ENCODE data around the gene CCDC160.
A peak's percentile ranks its signal among the peaks of the same experiment; 100 is the strongest.
"Not testable (repeated sequence)": the region's sequence is repeated elsewhere in the genome, so short reads cannot be mapped to it uniquely, and the experiment has no call there.

CCDC160 gene

GRCh38 chrX:134236626-134237614 is at the start of gene CCDC160:
CCDC160 (plus strand) TSS chrX:134237182; CDS start chrX:134244801, 7,619 bp downstream.
- DNase-seq: peak in 1 of 2 experiments; percentile 23

- no peak for DNase-seq
Measured at GRCh38 chrX:134191281-134191680, 45.7 kb upstream of the CCDC160 start.

GRCh38 chrX:134194915-134195314 is 42.1 kb upstream of the CCDC160 start:
- no peak for DNase-seq

DNA sequence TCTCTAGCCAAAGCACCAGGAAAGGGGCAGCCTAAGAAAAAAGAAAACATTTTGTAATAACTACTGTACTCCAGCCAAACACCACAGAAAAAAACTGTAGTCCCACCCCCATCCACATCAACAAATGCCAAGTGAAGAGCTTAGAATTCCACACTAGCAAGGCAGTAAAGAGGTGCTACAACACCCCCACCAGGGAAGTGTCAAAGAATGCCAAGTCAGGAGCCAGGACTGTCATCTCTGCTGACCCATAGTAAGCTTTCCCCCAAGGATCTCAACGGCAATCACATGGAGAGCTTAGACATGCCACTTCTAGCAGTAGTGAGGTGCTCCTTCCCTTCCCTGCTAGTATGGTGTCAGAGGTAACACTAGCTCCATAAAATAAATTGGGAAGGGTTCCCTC is 34.4 kb upstream of the CCDC160 start:
- no peak for DNase-seq

- DNase-seq: no peak
Measured at GRCh38 chrX:134206221-134206620, 30.8 kb upstream of the CCDC160 start.

- DNase-seq: no peak
Measured at GRCh38 chrX:134210465-134210864, 26.5 kb upstream of the CCDC160 start.

DNA sequence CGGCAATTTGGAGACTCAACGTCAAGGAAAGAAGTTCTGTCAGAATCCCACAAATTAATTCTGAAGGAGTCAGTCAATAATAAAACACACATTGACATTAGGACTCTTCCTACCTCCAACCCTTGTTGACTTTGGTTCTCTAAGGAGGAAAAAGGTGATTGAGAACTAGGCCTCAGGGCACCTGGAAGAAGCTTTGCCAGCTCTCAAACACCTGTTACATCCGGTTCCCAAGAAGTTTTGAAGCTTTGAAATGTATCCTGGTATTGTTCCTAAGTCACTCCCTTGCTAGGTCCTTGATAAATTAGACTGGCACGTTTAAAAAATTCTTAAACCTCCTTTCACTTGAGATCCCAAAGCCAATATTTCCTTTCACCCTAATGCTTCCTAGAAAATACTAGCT is 1.7 kb upstream of the CCDC160 start:
- DNase-seq: no peak

DNA sequence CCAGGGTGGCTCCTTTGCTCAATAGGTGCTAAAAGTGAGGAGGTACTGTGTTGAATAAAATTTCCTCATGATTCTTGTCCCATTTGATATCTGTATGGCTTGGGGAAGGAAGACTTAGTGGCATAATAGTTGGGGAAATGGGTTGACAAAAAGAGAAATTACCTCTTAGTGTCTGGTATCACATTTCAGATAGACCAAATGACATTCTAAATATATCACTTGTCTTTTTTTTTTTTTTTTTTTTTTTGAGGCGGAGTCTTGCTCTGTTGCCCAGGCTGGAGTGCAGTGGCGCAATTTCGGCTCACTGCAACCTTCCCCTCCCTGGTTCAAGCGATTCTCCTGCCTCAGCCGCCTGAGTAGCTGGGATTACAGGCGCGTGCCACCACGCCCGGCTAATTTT is 1.2 kb downstream of the CCDC160 start:
- DNase-seq: not testable (repeated sequence)

- DNase-seq: no peak
Measured at GRCh38 chrX:134239016-134239415, 2.0 kb downstream of the CCDC160 start.

DNA sequence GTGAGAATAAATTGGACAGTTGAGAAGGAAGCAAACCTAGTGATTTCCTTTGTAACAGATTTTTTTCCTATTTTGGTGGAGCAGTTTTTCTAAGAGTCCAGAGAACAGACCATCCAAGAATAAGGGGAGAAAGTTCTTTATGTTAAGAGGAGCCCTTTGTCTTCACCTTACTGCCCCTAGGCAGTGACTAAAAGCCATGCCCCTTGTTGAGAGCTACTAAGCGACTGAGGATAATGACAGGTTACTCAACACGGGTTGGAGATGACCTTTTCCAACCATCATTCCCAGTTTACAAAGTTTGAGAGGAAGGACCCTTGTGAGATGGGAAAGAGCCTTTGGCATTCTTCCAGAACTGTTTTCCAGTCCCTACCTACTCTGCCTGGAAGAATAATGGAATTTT is 3.2 kb downstream of the CCDC160 start:
- no peak for DNase-seq

GRCh38 chrX:134241960-134242619 is 5.1 kb downstream of the CCDC160 start:
- no peak for DNase-seq

- no peak for DNase-seq
Measured at GRCh38 chrX:134244043-134244442, 7.1 kb downstream of the CCDC160 start.

- no peak for DNase-seq
Measured at GRCh38 chrX:134246282-134246681, 9.3 kb downstream of the CCDC160 start.

GRCh38 chrX:134247492-134247891 is 10.5 kb downstream of the CCDC160 start:
- DNase-seq: no peak

DNA sequence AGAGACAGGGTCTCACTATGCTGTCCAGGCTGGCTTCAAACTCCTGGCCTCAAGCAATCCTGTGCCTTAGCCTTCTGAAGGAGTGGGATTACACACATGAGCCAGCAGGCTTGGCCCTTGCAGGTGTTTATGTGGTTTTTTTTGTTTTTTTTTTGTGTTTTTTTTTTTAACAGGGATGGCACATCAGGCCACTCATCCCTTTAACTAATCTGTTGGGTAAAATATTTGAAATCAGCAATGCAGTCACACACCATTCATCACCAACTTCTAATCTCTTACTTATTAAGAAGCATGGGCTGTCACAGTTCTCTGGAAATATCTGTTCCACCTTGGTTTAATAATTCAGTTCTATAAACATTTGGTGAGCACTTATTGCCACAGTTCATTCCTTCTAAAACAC is 12.3 kb downstream of the CCDC160 start:
- DNase-seq: no peak

GRCh38 chrX:134251241-134251640 is 14.3 kb downstream of the CCDC160 start:
- DNase-seq: no peak

GRCh38 chrX:134254511-134254910 is 17.5 kb downstream of the CCDC160 start:
- no peak for DNase-seq

DNA sequence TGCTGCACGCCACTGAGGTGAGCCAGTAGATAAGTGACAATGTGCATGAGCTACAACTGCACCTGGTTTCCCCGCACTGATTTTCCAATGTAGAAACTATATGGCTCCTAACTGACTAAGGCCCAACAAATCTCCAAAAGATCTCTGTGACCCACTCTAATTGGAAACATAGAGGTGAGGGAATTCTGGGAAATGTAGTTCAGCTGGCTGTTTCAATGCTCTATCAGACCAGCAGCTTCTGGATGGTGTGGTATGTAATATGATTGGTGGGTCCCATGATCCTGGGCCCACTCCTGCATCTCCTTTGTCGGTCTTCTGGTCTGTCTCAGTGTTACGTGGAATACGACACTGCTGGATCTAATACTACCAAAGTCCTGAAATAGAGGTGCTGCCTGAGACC is 18.6 kb downstream of the CCDC160 start:
- DNase-seq: no peak

DNA sequence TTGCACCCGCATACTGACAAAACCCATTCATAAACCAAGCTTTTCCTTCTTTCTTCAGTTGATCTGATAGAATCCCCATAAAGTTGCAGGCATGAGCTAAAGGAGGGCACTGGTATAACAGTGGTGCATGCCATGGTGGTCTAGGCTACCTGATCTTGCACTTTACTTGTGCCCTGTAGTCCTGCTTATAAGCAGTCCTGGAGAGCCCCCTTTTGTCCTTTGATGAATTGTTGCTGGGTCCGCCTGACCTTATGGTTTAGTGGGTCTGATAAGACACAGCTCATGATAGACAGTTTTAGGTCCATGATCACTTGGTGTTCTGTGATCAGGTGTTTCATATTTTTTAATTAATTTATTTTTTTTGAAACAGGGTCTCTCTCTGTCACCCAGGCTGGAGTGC is 19.7 kb downstream of the CCDC160 start:
- no peak for DNase-seq

DNA sequence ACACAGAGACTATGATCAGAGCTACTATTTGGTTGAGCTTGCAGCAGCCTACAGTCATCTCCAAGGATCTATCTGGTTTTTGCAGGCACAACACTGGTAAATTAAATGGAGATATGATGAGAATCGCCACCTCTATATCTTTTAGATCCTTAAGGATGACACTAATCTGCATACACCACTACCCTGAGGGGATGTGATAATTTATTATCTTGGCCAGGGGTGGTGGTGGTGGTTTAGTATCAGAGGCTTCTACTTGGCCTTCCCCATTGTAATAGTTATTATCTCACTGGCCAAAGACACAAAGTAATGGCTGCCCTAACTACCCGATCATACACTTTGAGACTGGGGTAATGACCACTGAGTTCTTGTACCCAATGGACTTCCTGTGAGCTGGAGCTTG is 21.2 kb downstream of the CCDC160 start:
- DNase-seq: no peak

- not testable (repeated sequence) for DNase-seq
Measured at GRCh38 chrX:134285934-134286333, 49.0 kb downstream of the CCDC160 start.

- DNase-seq: no peak
Measured at GRCh38 chrX:134287346-134287745, 50.4 kb downstream of the CCDC160 start.

GRCh38 chrX:134294548-134294947 is 57.6 kb downstream of the CCDC160 start:
- DNase-seq: no peak

All from NCI-H526 (cell line).